Mucosa of descending colon (tissue), 3 donors: Measurements from ENCODE around the gene USP24. TPM values are rescaled to one million over a fixed set of nuclear protein-coding genes. Genes with fewer than 3 reads are reported as not detected.
A peak's percentile ranks its signal among the peaks of the same experiment; 100 is the strongest.

Source experiments
- ATAC-seq: fragments of 200-7000 bp; cut with Tn5 transposase; one replicate; pipeline ENCODE4 v1.9.1; 2020; ENCODE audit warnings: mild to moderate bottlenecking, moderate library complexity
- DNase-seq, 3 donors: peaks; one replicate each; pipeline ENCODE4 v3.0.0-alpha.2; 2020
- H3K36me3 ChIP-seq: fragments of 200-600 bp; one replicate; pipeline ENCODE4 v1.8.0; 2021; ENCODE audit warnings: low read depth, mild to moderate bottlenecking
- H3K4me1 ChIP-seq: fragments of 200-600 bp; one replicate; pipeline ENCODE4 v1.8.0; 2021; ENCODE audit warnings: low read depth, mild to moderate bottlenecking
- H3K4me3 ChIP-seq: fragments of 200-600 bp; one replicate; pipeline ENCODE4 v1.8.0; 2021; ENCODE audit warnings: mild to moderate bottlenecking
- H3K9me3 ChIP-seq: fragments of 200-600 bp; one replicate; pipeline ENCODE4 v1.8.0; 2021; ENCODE audit warnings: mild to moderate bottlenecking
- CTCF ChIP-seq: fragments of 200-600 bp; IDR thresholded peaks from one replicate; pipeline ENCODE4 v1.8.0; 2022; ENCODE audit warnings: antibody characterized with exemption, mild to moderate bottlenecking
- intact Hi-C, 2 donors: fragments of 100-400 bp; cut with DNase I in 1 of 2; cut with micrococcal nuclease in 1 of 2; formaldehyde crosslinking; loops; one replicate each; pipeline versions ENCODE4 v1.11.0 to v1.11.1; 2022; cut with DNase I, micrococcal nuclease
- total RNA-seq, 3 donors: library from RNA; stranded (reverse); fragmentation: NEBNext Ultra II Directional in 2 of 3; extraction: Animal tissue kit (Norgen Biotek cat#: 25700) in 2 of 3; gene quantifications; one replicate each; pipeline versions ENCODE4 v1.2.1 to v1.2.4, GENCODE V29; 2021 to 2023
- donor health status: DM: no; HTN: no; CAD: no; lungs with moderate emphysema.
- donor health status: DM: no; HTN: no; CAD: no.
- donor health status: DM: no; HTN: yes; CAD: no.

The USP24 gene
- total RNA-seq, 3 donors from 2014 or later, result 35.5 to 51.1 (median 46.2) TPM

- intact Hi-C loops, result no loop called here
- DNase-seq, result peak in 1 of 3 donors; percentile 17
- H3K36me3 ChIP-seq, result peaks cover 7% of the 10 kb centered on the region
- ATAC-seq, result no peak
- TF ChIP-seq CTCF, result no peak
- H3K9me3 ChIP-seq, result no peaks in the 10 kb centered on the region
- no peaks in the 10 kb centered on the region for H3K4me1 ChIP-seq
- H3K4me3 ChIP-seq, result no peak overlapping the region
These were observed 144.6 kb downstream of the USP24 start for GRCh38 chr1:55070293-55071164.

GRCh38 chr1:55069280-55069679 is 145.9 kb downstream of the USP24 start:
- DNase-seq, result no peak

GRCh38 chr1:55068638-55069037 is 146.5 kb downstream of the USP24 start:
- intact Hi-C loops, result no loop called here
- Histone ChIP-seq H3K4me1 (no peaks in the 10 kb centered on the region), H3K36me3 (no peaks in the 10 kb centered on the region), H3K9me3 (no peaks in the 10 kb centered on the region), H3K4me3 (no peak overlapping the region)
- ATAC-seq (no peak), DNase-seq (no peak)
- no peak for TF ChIP-seq CTCF

More at GRCh38 chr1:55069280-55069679, 145.9 kb downstream of the USP24 start:
- TF ChIP-seq CTCF, result no peak
- Histone ChIP-seq H3K9me3 (no peaks in the 10 kb centered on the region), H3K4me1 (no peaks in the 10 kb centered on the region), H3K36me3 (no peaks in the 10 kb centered on the region), H3K4me3 (no peak overlapping the region)
- intact Hi-C loops, result no loop called here
- no peak for ATAC-seq

- H3K9me3 ChIP-seq, result no peaks in the 10 kb centered on the region
These were observed 147.2 kb downstream of the USP24 start for GRCh38 chr1:55067914-55068313.

GRCh38 chr1:55067022-55067778 is 148.0 kb downstream of the USP24 start:
- Histone ChIP-seq H3K4me1 (no peaks in the 10 kb centered on the region), H3K4me3 (no peak overlapping the region), H3K9me3 (no peaks in the 10 kb centered on the region), H3K36me3 (no peaks in the 10 kb centered on the region)
- ATAC-seq (no peak), DNase-seq (no peak)
- TF ChIP-seq CTCF, result no peak
- intact Hi-C loops, result no loop called here

More at GRCh38 chr1:55067914-55068313, 147.2 kb downstream of the USP24 start:
- no peaks in the 10 kb centered on the region for H3K36me3 ChIP-seq
- no peaks in the 10 kb centered on the region for H3K4me1 ChIP-seq
- intact Hi-C loops, result no loop called here
- no peak for TF ChIP-seq CTCF
- no peak overlapping the region for H3K4me3 ChIP-seq
- no peak for ATAC-seq
- DNase-seq, result no peak
